ENCODE data around the gene HNRNPA1. TPM values are rescaled to one million over a fixed set of nuclear protein-coding genes. Genes with fewer than 3 reads are reported as not detected.
"Not testable (repeated sequence)": the region's sequence is repeated elsewhere in the genome, so short reads cannot be mapped to it uniquely, and the experiment has no call there.

Gene HNRNPA1
- total and polyA plus RNA-seq, 9 donors, result 442 to 2,692 (median 2,145) TPM

GRCh38 chr12:54311051-54311450 lies 30.5 kb downstream of the HNRNPA1 start:
- no CpG with 5 or more reads among the region's 2 CpGs for WGBS (ENCODE audit: insufficient coverage)
- Histone ChIP-seq H3K27ac (ENCODE audit: low read length) (no peak overlapping the region), H3K9me3 (replicated peaks; ENCODE audit: control insufficient read depth, low read depth, low read length) (no peaks in the 10 kb centered on the region), H3K27me3 (ENCODE audit: control insufficient read depth, insufficient read depth, low read length) (no peaks in the 10 kb centered on the region), H3K4me3 (ENCODE audit: low read length) (no peak overlapping the region), H3K4me1 (ENCODE audit: control insufficient read depth, insufficient read depth, low read length) (no peaks in the 10 kb centered on the region), H3K36me3 (ENCODE audit: control insufficient read depth, insufficient read depth, low read length) (no peaks in the 10 kb centered on the region)
- DNase-seq, result no peak

GRCh38 chr12:54312309-54312708 lies 31.8 kb downstream of the HNRNPA1 start:
- H3K4me1 ChIP-seq (ENCODE audit: control insufficient read depth, insufficient read depth, low read length); DNase-seq; H3K4me3 ChIP-seq (ENCODE audit: low read length); H3K9me3 ChIP-seq (replicated peaks; ENCODE audit: control insufficient read depth, low read depth, low read length); H3K27me3 ChIP-seq (ENCODE audit: control insufficient read depth, insufficient read depth, low read length); H3K27ac ChIP-seq (ENCODE audit: low read length); H3K36me3 ChIP-seq (ENCODE audit: control insufficient read depth, insufficient read depth, low read length): not testable (repeated sequence)
- 91% methylated on average over 5 of the region's 7 CpGs for WGBS (ENCODE audit: insufficient coverage)

- no peaks in the 10 kb centered on the region for H3K27me3 ChIP-seq (ENCODE audit: control insufficient read depth, insufficient read depth, low read length)
- H3K4me1 ChIP-seq (ENCODE audit: control insufficient read depth, insufficient read depth, low read length), result peaks cover 10% of the 10 kb centered on the region
- no peaks in the 10 kb centered on the region for H3K9me3 ChIP-seq (replicated peaks; ENCODE audit: control insufficient read depth, low read depth, low read length)
- DNase-seq, result no peak
- 100% methylated on average over 2 of the region's 5 CpGs for WGBS (ENCODE audit: insufficient coverage)
- no peak overlapping the region for H3K27ac ChIP-seq (ENCODE audit: low read length)
- H3K36me3 ChIP-seq (ENCODE audit: control insufficient read depth, insufficient read depth, low read length), result no peaks in the 10 kb centered on the region
- no peak overlapping the region for H3K4me3 ChIP-seq (ENCODE audit: low read length)
Measured at GRCh38 chr12:54321363-54321762, 40.8 kb downstream of the HNRNPA1 start.

GRCh38 chr12:54324617-54325441 lies 44.3 kb downstream of the HNRNPA1 start, which contains the start of gene COPZ1:
Gene COPZ1, plus strand, starts transcription at chr12:54325131. Its CDS starts 33 bp downstream, at chr12:54325164.
- H3K4me1 ChIP-seq (ENCODE audit: control insufficient read depth, insufficient read depth, low read length), result peaks cover 17% of the 10 kb centered on the region
- no peaks in the 10 kb centered on the region for H3K27me3 ChIP-seq (ENCODE audit: control insufficient read depth, insufficient read depth, low read length)
- H3K9me3 ChIP-seq (replicated peaks; ENCODE audit: control insufficient read depth, low read depth, low read length), result no peaks in the 10 kb centered on the region
- H3K27ac ChIP-seq (ENCODE audit: low read length), result peak within 1 kb of the TSS; percentile 98
- WGBS (ENCODE audit: insufficient coverage), result 2% methylated on average over 13 of the region's 34 CpGs
- H3K4me3 ChIP-seq (ENCODE audit: low read length), result peak within 1 kb of the TSS; percentile 74
- H3K36me3 ChIP-seq (ENCODE audit: control insufficient read depth, insufficient read depth, low read length), result peaks cover 2% of the 10 kb centered on the region
- DNase-seq, result peak; percentile 100

- H3K9me3 ChIP-seq (replicated peaks; ENCODE audit: control insufficient read depth, low read depth, low read length); H3K36me3 ChIP-seq (ENCODE audit: control insufficient read depth, insufficient read depth, low read length); H3K27me3 ChIP-seq (ENCODE audit: control insufficient read depth, insufficient read depth, low read length); DNase-seq: not testable (repeated sequence)
- peak overlapping the region; percentile 74 for H3K4me3 ChIP-seq (ENCODE audit: low read length)
- WGBS (ENCODE audit: insufficient coverage), result no CpG with 5 or more reads among the region's 22 CpGs
- H3K27ac ChIP-seq (ENCODE audit: low read length), result peak overlapping the region; percentile 98
- peaks cover 25% of the 10 kb centered on the region for H3K4me1 ChIP-seq (ENCODE audit: control insufficient read depth, insufficient read depth, low read length)
Measured at GRCh38 chr12:54325442-54326109, 45.0 kb downstream of the HNRNPA1 start.

- no peak overlapping the region for H3K4me3 ChIP-seq (ENCODE audit: low read length)
Measured at GRCh38 chr12:54328595-54329337, 48.2 kb downstream of the HNRNPA1 start.

GRCh38 chr12:54329759-54330158 lies 49.2 kb downstream of the HNRNPA1 start:
- Histone ChIP-seq H3K9me3 (replicated peaks; ENCODE audit: control insufficient read depth, low read depth, low read length) (no peaks in the 10 kb centered on the region), H3K27ac (ENCODE audit: low read length) (peak overlapping the region; percentile 35), H3K27me3 (ENCODE audit: control insufficient read depth, insufficient read depth, low read length) (no peaks in the 10 kb centered on the region), H3K36me3 (ENCODE audit: control insufficient read depth, insufficient read depth, low read length) (peaks cover 15% of the 10 kb centered on the region), H3K4me1 (ENCODE audit: control insufficient read depth, insufficient read depth, low read length) (peaks cover 24% of the 10 kb centered on the region), H3K4me3 (ENCODE audit: low read length) (no peak overlapping the region)
- DNase-seq, result no peak
- 0% methylated on average over 1 of the region's 5 CpGs for WGBS (ENCODE audit: insufficient coverage)

More at GRCh38 chr12:54328595-54329337, 48.2 kb downstream of the HNRNPA1 start:
- WGBS (ENCODE audit: insufficient coverage), result 42% methylated on average over 3 of the region's 6 CpGs
- H3K27ac ChIP-seq (ENCODE audit: low read length), result no peak overlapping the region
- DNase-seq, result no peak
- no peaks in the 10 kb centered on the region for H3K27me3 ChIP-seq (ENCODE audit: control insufficient read depth, insufficient read depth, low read length)
- no peaks in the 10 kb centered on the region for H3K9me3 ChIP-seq (replicated peaks; ENCODE audit: control insufficient read depth, low read depth, low read length)
- peaks cover 28% of the 10 kb centered on the region for H3K4me1 ChIP-seq (ENCODE audit: control insufficient read depth, insufficient read depth, low read length)
- H3K36me3 ChIP-seq (ENCODE audit: control insufficient read depth, insufficient read depth, low read length), result peaks cover 15% of the 10 kb centered on the region

GRCh38 chr12:54330442-54330841 lies 49.9 kb downstream of the HNRNPA1 start:
- H3K27ac ChIP-seq (ENCODE audit: low read length), result peak overlapping the region; percentile 35
- DNase-seq, result no peak
- H3K4me3 ChIP-seq (ENCODE audit: low read length), result no peak overlapping the region
- 40% methylated on average over 1 of the region's 3 CpGs for WGBS (ENCODE audit: insufficient coverage)
- H3K36me3 ChIP-seq (ENCODE audit: control insufficient read depth, insufficient read depth, low read length), result peaks cover 15% of the 10 kb centered on the region
- H3K9me3 ChIP-seq (replicated peaks; ENCODE audit: control insufficient read depth, low read depth, low read length), result no peaks in the 10 kb centered on the region
- H3K27me3 ChIP-seq (ENCODE audit: control insufficient read depth, insufficient read depth, low read length), result no peaks in the 10 kb centered on the region
- H3K4me1 ChIP-seq (ENCODE audit: control insufficient read depth, insufficient read depth, low read length), result peaks cover 24% of the 10 kb centered on the region

GRCh38 chr12:54331461-54331860 lies 50.9 kb downstream of the HNRNPA1 start:
- H3K27ac ChIP-seq (ENCODE audit: low read length), result no peak overlapping the region
- no peaks in the 10 kb centered on the region for H3K9me3 ChIP-seq (replicated peaks; ENCODE audit: control insufficient read depth, low read depth, low read length)
- peaks cover 15% of the 10 kb centered on the region for H3K36me3 ChIP-seq (ENCODE audit: control insufficient read depth, insufficient read depth, low read length)
- H3K27me3 ChIP-seq (ENCODE audit: control insufficient read depth, insufficient read depth, low read length), result no peaks in the 10 kb centered on the region
- peaks cover 18% of the 10 kb centered on the region for H3K4me1 ChIP-seq (ENCODE audit: control insufficient read depth, insufficient read depth, low read length)
- WGBS (ENCODE audit: insufficient coverage), result 58% methylated on average over 2 of the region's 5 CpGs
- no peak for DNase-seq
- H3K4me3 ChIP-seq (ENCODE audit: low read length), result no peak overlapping the region

All from muscle of leg (tissue), 11 donors.